Duodenal mucosa (tissue), 2 donors: ENCODE measurements around the gene GFI1.

Experiments used
- H3K27ac ChIP-seq: one replicate; pipeline ENCODE4 v1.7.0; 2013; ENCODE audit warnings: low read depth, low read length
- H3K27me3 ChIP-seq, 2 donors: one replicate each; pipeline ENCODE4 v1.7.0; 2013; ENCODE audit warnings: low read length in 2 of 2, control low read depth in 1 of 2; ENCODE audit not compliant: insufficient read depth in 2 of 2, control insufficient read depth in 1 of 2
- H3K36me3 ChIP-seq, 2 donors: one replicate each; pipeline ENCODE4 v1.7.0; 2013; ENCODE audit warnings: low read length in 2 of 2, control low read depth in 1 of 2; ENCODE audit not compliant: insufficient read depth in 2 of 2, control insufficient read depth in 1 of 2
- H3K4me1 ChIP-seq, 2 donors: one replicate each; pipeline ENCODE4 v1.7.0; 2013; ENCODE audit warnings: low read length in 2 of 2, control low read depth in 1 of 2; ENCODE audit not compliant: insufficient read depth in 2 of 2, control insufficient read depth in 1 of 2
- H3K4me3 ChIP-seq, 2 donors: one replicate each; pipeline ENCODE4 v1.7.0; 2013; ENCODE audit warnings: low read length in 2 of 2, low read depth in 1 of 2
- H3K9ac ChIP-seq, 2 donors: one replicate each; pipeline ENCODE4 v1.7.0; 2013; ENCODE audit warnings: low read length in 2 of 2, low read depth in 1 of 2
- H3K9me3 ChIP-seq, 2 donors: one replicate each; pipeline ENCODE4 v1.7.0; 2013; ENCODE audit warnings: low read length in 2 of 2, control low read depth in 1 of 2; ENCODE audit not compliant: control insufficient read depth in 1 of 2

GFI1 gene

DNA sequence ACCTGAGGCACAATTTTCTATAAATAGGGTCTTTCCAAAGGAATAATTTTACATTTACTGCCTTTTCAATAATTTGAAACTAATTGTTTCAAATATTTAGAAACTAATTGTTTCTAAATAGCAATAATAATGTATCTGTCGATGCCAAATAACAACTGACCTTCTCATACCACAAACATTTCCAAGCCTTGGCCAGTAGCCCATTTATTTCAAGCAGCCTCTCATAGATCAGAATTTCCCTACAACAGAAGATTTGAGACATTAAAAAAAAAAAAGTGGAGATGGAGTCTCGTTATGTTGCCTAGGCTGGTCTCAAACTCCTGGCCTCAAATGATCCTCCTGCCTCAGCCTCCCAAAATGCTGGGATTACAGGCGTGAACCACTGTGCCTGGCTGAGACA is 2.1 kb upstream of the GFI1 start:
- Histone ChIP-seq H3K9me3 (no peaks in the 10 kb centered on the region), H3K4me3 (no peak overlapping the region), H3K36me3 (no peaks in the 10 kb centered on the region), H3K4me1 (peaks cover 12 to 27% of the 10 kb centered on the region in 2 donors), H3K27me3 (peaks cover 23 to 40% of the 10 kb centered on the region in 2 donors), H3K27ac (no peak overlapping the region), H3K9ac (no peak overlapping the region)

DNA sequence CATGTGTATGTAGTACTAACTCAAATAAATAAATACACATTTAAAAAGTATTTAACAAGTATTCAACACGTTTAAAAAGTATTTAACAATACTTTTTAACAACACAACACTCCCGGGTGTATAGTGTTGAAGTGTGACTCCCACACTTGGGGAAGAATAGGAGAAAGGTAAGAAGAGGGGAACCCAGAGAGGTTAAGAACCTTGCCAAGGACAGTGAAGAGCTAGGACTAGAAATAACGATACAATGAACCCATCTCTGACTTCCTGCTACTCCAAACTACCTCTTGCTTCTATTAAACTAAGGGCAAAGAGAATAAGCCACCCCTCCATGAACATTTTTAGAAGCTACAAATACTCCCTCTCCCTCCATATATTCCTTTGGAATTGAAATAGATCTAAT is 1.7 kb upstream of the GFI1 start:
- no peaks in the 10 kb centered on the region for H3K9me3 ChIP-seq
- H3K27me3 ChIP-seq: peaks cover 24 to 44% of the 10 kb centered on the region in 2 donors
- no peak overlapping the region for H3K27ac ChIP-seq
- H3K4me3 ChIP-seq: no peak overlapping the region
- peaks cover 15 to 31% of the 10 kb centered on the region in 2 donors for H3K4me1 ChIP-seq
- no peaks in the 10 kb centered on the region for H3K36me3 ChIP-seq
- no peak overlapping the region for H3K9ac ChIP-seq

- Histone ChIP-seq H3K27me3 (peaks cover 34 to 56% of the 10 kb centered on the region in 2 donors), H3K9me3 (no peaks in the 10 kb centered on the region), H3K4me3 (peak overlapping the region; percentile 62 to 72), H3K4me1 (peaks cover 23 to 41% of the 10 kb centered on the region in 2 donors), H3K9ac (no peak overlapping the region), H3K36me3 (no peaks in the 10 kb centered on the region), H3K27ac (no peak overlapping the region)
Measured at GRCh38 chr1:92487078-92487605, 417 bp upstream of the GFI1 start.

DNA sequence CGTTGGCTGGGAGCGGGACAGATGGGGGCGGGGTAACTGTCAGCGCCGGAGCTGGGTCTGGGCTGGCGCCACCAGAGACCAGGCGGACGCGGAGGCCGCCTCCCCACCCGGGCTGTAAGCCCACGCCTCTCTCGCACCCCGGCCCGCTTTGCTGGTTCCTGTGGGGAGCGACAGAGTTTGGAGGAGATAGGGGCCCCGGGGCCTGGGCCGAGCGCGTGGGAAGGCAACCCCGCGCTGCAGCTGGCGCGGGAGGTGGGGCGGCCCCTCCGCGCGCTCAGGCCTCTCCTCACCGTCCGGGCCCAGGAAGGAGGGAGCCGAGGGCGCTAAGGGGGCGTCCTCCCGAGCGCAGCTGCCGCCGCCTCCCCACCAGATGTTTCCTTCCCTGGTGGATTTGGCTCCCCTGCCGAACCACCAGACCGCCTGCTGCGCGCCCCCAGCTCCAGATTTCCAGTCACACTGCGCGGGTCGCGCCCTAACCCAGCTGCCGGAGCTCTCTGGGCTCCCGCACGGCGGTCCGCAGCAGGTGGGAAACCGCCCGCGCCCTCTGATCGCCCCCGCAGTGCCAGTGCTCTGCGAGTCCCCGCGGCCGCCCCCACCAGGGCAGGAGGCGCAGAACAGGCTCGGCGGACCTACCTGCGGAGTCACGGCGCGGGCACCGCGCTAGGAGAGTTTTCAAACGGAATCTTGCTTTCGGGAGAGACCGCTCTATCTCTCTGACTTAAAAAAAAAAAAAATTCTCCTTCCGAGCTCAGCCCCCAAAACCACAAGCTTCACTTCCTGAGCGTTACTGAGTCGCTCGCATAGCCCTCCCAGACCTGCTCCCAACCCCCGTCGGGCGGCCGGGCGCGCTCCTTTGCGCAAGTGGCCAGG is 1.1 kb downstream of the GFI1 start:
- peaks cover 30 to 54% of the 10 kb centered on the region in 2 donors for H3K4me1 ChIP-seq

GRCh38 chr1:92484472-92485380 is 2.0 kb downstream of the GFI1 start:
- Histone ChIP-seq H3K9ac (peak overlapping the region; percentile 56 to 60), H3K27me3 (peaks cover 46 to 77% of the 10 kb centered on the region in 2 donors), H3K9me3 (no peaks in the 10 kb centered on the region), H3K4me1 (peaks cover 30 to 54% of the 10 kb centered on the region in 2 donors), H3K27ac (peak overlapping the region; percentile 56), H3K36me3 (no peaks in the 10 kb centered on the region), H3K4me3 (peak overlapping the region; percentile 72 to 76)

More for the DNA sequence above, 1.1 kb downstream of the GFI1 start:
- peak overlapping the region; percentile 72 to 76 for H3K4me3 ChIP-seq
- H3K36me3 ChIP-seq: no peaks in the 10 kb centered on the region
- H3K27ac ChIP-seq: peak overlapping the region; percentile 56
- H3K9ac ChIP-seq: peak overlapping the region; percentile 56 to 60
- H3K27me3 ChIP-seq: peaks cover 43 to 71% of the 10 kb centered on the region in 2 donors
- H3K9me3 ChIP-seq: no peaks in the 10 kb centered on the region

GRCh38 chr1:92483610-92484471 is 2.9 kb downstream of the GFI1 start:
- Histone ChIP-seq H3K27me3 (peaks cover 47 to 76% of the 10 kb centered on the region in 2 donors), H3K4me1 (peaks cover 30 to 54% of the 10 kb centered on the region in 2 donors), H3K9me3 (no peaks in the 10 kb centered on the region), H3K9ac (peak overlapping the region; percentile 56 to 57), H3K36me3 (no peaks in the 10 kb centered on the region), H3K4me3 (peak overlapping the region; percentile 72 to 76), H3K27ac (no peak overlapping the region)

DNA sequence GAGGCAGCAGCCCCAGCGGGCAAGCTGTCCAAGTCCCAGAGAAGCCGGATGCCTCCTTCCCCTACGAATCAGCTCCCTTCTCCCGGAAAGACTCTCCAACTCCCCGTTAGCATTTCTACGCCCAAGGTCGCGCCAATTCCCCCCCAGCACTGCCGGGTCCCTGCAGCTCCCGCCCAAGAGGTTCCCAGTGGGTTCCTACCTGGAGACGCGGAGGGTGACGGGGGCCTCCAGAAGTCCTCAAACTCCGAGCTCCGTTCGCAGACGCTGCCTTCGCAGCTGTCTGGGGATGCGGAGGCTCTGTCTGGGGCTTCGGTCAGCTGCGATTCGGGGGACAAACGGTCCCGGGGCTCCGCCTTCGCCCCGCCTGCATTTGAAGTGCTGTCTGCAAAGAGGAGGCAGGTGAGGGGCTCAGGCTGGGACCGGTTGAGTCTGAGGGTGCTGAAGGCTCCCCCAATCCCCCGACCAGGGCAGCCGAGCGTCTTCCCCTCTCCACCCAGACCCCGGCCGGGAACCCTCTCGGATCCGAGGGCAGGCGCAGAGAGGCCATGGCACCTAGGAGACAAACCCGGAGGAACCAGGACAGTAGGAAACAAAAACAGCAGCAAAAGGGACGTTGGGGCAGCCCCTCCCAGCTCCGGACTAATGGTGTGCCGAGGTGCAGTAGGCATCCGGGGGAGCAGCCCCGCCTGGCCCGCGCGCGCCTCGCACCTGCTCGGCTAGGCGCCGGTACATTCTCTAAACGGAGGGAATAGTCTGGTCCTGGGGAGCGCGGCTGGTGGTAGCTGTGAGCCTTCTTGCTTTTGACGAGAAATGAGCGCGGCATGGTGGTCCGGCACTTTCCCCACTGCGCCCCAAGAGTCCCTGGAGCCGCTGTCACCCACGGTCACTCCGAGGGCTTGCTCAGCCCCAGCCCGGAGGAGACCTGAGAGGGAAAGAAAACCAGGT is 3.8 kb downstream of the GFI1 start:
- Histone ChIP-seq H3K27ac (no peak overlapping the region), H3K9ac (peak overlapping the region; percentile 56 to 57)

GRCh38 chr1:92481971-92482664 is 4.6 kb downstream of the GFI1 start:
- Histone ChIP-seq H3K27ac (no peak overlapping the region), H3K9me3 (no peaks in the 10 kb centered on the region), H3K27me3 (peaks cover 45 to 71% of the 10 kb centered on the region in 2 donors), H3K4me3 (peak overlapping the region; percentile 72 to 76), H3K4me1 (peaks cover 30 to 53% of the 10 kb centered on the region in 2 donors), H3K9ac (peak overlapping the region; percentile 19 to 56), H3K36me3 (peaks cover 0 to 4% of the 10 kb centered on the region in 2 donors)

More for the DNA sequence above, 3.8 kb downstream of the GFI1 start:
- H3K4me3 ChIP-seq: peak overlapping the region; percentile 72 to 76
- peaks cover 51 to 76% of the 10 kb centered on the region in 2 donors for H3K27me3 ChIP-seq
- peaks cover 0 to 4% of the 10 kb centered on the region in 2 donors for H3K36me3 ChIP-seq
- H3K9me3 ChIP-seq: no peaks in the 10 kb centered on the region
- peaks cover 30 to 56% of the 10 kb centered on the region in 2 donors for H3K4me1 ChIP-seq
